ENCODE measurements around the gene CENPX.

Gene CENPX

DNA sequence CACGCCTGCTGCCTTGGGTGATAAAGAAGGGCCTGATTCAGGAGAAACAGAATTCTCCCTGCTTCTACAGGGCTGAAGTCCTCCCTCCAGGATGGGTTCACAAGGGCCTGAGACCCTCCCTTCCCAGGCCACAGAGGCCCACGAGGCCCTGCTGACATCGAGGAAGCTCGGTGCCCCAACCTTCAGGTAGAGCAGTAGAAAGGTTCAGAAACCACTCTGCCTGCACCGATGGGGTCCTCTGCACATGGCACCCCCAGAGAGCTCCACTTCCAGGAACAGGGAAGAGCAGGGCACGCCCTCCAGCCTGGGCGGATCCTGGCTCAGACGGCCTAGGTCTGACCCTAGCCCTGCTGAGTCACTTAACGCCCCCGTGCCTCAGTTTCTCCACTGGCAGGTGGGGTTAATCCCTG is 773 bp downstream of the CENPX start:
- DNase-seq = no peak

DNA sequence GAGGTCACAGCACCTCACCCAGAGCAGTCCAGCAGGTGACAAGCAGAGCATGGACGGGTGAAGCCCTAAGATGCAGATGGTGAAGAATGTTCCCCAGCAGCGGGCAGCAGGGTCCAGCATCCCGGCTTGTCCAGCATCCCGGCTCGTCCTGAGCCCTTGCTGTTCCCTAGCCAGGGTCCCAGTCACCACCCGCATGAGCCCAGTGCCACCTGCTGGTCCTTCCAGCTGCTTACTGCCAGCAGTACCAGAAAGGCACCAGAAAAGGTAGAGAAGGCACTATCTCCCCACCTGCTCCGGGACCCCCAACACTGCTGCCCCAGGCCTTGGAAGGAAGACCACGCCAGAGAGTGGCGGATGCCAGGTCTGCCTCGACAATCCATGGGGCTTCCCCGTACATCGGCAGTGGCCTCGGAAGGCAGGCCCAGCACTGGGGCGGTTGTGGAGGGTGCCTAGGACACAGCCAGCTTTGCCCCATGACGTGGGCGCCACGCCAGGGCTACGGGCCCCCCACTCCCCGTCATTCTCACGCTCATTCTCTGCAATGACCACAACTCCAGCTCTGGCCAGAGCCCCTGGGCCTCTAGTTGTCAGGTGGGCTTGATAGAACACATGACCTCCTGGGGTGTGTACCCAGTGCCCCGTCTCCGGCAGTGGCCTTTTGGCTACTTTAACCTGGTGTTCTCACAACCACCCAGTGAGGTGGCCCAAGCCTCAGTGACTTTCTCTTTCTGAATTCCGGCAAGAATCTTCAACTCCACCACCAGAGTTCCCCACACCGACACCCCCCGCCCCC is 1.4 kb downstream of the CENPX start:
- peak; percentile 49 for DNase-seq

DNA sequence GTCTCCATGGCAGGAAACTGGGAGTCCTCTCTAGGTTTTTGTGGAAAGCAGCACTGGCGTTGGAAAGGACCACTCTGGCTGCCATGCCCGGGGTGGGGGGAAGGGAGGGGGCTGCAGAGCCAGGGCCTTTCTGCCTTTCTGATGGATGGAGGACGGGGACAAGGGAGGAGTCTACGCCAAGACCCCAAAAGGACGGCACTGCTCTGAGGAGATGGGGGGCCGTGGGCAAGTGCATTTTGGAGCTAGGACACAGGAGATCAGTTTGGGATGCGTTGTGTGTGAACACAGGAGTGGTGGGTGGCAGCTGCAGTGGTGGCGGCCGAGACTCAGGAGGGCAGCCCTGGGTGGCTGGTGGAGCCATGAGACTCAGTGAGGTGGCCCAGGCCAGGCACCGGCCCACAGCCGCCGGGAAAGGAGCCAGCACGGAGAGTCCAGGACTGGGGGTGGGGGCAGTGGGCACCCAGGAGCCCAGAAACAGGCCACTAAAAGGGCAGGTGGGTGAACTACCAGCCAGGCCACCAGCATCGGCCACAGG is 2.0 kb downstream of the CENPX start:
- DNase-seq = no peak

DNA sequence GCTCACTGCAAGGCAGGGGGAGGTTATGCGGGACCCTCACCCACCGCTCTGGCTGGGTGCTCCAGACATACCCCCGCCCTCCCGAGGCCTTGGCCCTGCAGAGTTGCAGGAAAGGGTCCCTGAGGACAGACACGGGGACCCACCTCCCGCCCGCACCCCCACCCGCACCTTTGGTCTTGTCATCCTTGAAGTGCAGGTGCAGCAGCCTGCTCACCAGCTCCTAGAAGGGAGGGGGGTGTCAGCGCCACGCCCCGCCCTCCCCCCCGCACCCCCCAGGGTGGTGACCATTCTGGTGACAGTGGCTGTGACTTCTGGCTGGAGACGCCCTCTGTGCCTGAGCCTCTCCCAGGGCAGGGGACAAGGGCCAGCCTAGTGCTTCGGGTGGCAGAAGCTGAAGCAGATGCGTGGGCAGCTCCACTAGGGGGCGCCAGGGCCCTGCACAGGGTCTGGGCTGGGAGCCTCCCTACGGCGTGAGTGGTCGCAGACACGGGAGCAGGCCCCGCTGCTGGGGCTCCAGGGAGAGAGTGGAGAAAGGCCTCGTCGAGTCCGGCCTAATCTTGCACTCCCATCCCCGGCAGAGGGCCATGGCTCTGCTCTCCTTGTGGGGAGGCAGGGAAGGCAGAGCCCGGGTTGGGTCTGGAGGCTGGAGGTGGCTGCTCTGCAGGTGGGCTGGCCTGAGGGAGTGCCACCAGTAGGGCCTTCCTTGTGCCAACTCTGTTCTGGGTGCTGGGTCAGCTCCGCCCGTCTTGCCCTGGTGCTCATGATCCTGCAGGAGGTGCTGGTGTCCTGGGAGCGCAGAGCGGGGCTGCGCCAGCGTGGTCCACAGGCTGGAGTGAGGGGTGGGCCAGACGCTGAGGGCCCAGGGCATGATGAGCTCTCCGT is 2.7 kb downstream of the CENPX start:
- peak; percentile 70 for DNase-seq

DNA sequence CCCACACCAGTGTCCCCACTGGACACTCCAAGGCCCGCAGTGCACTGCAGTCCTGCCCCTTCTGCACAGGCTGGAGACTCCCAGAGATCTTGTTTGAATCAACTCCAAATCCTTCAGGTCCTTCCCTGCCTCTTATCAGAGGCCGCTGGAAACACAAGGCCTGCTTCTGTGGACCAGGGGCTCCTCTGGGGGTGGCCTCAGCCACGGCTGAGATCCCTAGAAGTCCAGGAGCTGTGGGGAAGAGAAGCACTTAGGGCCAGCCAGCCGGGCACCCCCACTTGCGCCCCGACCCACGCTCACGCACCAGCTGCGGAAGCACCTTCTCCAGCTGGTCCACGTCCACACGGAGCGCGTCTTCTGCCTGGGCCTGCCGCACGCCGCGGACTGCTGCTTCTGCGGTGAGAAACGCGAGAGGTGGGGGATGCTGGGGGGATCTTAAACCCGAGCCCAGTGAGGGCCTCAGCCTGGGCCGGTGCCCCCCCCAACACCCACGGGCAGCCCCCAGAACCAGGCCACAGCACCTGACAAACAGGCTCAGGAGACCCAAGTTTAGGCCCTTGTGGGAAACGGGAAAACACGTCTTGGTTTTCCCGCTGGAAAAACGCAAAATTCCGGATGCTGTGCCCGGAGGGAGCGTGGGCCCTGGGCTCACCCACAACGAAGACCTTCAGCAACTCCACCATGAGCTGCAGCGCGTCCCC is 3.5 kb downstream of the CENPX start:
- DNase-seq = no peak

DNA sequence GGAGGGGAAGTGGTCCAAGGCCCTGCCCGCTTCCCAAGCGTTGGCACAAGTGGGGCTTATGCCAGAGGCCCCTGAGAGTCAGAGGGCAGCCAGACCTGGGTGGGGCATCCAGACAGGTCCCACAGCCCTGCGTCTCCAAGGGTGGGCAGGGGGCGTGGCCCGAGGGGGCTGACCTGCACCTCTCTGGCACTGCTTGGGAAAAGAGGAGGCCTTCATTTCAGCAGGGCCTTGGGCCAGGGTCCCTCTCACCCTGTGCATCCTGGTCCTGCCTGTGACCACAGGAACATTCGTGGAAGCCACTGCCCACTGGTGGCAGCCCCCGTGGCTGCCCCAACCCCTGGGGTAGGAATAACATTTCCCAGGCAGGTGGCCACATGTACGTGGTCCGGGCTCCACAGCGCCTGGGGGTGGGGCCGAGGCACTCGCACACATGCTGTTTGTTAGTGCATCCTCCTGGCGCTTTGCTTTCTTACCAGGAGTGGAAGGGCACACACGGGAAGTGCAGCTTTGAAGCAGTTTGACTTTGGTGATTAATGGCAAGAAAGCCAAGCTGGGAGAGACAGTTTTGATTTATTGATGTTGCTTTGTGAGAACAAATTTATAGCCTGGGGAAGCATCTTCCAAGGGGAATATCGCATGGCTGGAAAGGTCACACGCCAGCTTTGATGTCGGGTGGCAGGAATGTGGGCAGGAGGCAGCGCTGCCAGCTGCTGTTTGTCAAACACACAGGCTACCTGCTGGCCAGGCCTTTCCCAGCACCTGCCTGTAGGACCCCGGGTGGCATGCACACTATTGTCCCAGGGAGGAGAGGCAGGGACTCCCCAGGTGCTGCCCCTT is 4.3 kb downstream of the CENPX start:
- no peak for DNase-seq

DNA sequence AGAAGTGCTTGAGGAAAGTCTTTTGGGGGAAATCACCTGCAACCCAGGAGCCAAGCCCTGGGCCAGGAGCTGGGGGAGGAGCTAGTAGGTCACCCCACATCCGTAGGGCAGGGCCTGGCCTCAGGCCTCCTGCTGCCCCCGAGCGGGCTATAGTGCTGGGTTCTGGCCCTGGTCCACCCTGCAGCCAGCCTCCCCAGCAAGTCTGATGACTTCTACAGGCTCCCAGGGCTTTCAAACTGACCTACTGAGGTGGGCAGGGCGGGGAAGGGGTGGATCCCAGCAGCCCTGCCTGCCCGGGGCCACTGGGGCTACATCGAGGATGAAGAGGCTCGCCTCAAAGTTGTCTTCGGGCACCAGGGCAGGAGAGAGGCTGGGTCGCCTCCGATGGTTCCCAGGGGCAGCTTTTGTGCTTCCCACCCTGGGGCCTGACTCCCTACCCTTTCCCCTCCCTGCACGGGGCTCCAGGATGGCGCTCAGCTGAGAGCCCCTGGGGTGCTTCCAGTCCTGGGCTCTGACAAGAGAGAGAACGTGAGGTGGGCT is 5.0 kb downstream of the CENPX start:
- no peak for DNase-seq

DNA sequence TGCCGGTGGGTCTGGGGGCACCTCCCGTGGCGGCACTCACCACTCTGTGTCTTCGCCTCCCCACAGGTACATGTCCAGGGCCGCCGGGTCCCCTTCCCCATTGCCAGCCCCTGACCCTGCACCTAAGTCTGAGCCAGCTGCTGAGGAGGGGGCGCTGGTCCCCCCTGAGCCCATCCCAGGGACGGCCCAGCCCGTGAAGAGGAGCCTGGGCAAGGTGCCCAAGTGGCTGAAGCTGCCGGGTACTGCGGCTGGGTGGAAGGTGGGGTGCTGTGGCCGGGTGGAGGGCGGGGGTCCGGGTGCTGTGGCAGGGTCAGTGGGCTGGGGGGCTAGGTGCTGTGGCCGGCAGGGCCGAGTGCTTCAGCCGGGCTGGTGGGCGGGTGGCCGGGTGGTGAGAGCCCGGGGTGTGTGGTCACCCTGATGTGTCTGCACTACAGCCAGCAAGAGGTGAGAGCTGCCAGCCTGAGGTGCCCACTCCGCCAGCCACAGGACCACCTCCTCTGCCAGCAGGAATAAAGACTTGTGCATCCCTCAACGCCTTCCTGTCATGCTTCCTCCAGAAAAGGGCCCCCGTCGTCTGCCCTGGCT is 5.7 kb downstream of the CENPX start:
- no peak for DNase-seq

DNA sequence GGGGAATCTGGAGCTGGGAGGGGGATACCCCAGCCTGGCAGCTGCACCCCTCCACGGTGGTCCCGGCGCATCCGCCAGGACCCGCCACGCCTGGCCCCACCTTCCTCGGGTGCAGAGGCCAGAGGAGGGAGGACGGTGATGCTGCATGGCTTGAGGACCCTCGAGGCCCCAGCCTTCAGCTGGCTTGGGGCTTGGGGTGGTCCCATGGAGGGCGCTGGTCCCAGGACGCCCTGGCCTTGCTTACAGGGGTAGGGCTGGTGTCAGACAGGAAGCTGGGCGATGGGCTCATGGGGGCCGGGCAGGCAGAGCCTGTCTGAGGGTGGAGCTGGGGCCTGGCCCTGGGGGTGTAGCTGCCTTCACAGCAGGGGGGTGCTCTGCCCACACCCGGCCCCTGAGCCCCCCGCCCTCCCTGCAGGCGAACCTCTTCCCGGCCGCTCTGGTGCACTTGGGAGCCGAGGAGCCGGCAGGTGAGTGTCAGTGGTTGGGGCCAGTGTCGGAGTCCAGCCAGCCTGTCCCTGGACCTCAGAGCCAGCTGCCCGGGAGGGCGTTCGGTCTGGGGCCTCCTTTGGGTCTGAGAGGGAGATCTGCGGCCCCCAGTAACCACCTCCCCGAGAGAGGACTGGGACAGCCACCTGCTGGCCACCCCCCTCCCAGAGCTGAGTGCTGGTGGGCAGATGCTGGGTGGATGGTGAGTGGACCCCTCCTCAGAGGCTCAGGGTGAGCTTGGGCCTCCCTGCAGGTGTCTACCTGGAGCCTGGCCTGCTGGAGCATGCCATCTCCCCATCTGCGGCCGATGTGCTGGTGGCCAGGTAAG is 6.4 kb downstream of the CENPX start:
- DNase-seq = no peak

DNA sequence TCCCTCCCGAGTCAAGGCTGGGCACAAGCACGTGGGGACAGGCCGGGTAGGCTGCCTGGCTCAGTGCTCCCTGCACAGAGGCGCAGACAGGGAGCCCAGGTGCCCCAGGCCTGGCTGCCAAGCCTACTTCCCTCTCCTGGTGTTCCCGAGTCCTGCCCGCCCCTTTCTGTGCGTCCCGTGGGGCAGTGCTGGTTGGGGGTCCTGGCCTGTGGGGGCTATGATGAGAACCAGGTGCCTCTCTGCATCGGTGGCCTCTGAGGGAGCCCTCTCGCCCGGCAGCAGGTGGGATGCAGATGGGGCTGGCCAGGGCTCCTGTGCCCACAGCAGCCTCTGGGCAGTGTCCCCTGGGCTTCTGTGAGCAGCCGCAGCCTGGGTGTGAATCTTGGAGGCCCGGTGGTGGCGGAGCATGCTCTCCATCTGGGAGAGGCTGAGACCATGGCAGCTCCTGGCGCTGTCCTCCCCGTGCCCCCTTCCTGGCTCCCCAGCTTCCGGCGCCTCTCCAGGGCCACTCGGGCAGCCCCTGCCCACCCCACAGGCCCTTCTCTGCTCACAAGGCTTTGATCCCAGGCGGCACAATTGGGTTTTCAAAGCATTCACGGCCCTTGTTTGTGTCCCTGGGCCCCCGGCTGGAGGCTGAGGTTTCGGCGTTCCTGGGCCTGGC is 7.2 kb downstream of the CENPX start:
- no peak for DNase-seq

DNA sequence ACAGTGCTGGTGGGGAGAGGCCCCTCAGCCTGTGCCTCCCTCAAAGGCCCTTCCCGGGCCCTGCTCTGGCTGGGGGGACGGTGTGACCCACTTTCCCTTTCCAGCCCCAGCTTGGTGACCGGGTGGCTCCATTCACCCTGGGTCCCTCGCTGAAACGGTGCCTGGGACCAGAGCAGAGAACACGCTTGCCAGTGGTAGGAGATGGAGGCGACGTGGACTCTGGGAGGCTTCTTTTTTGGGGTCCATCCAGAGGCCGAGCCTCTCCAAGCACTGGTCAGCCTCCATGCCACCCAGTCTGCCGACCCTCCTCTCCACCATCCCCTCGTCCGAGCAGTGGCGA is 7.7 kb downstream of the CENPX start:
- DNase-seq = no peak

DNA sequence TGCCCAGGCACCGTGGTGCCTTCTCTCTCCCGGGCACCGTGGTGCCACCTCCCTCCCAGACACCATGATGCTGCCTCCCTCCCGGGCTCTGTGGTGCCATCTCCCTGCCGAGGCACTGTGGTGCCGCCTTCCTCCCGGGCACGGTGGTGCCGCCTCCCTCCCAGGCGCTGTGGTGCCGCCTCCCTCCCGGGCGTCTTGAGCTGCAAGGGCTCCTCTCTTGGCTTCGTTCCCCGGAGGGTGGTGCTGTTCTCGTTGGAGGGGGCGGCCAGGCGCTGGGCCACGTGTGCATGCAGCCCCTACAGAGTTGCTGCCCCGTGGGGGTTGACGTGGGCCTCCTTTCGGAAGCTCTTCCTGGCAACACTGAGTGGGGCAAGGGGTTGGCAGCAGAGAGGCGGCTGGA is 8.2 kb downstream of the CENPX start:
- no peak for DNase-seq

DNA sequence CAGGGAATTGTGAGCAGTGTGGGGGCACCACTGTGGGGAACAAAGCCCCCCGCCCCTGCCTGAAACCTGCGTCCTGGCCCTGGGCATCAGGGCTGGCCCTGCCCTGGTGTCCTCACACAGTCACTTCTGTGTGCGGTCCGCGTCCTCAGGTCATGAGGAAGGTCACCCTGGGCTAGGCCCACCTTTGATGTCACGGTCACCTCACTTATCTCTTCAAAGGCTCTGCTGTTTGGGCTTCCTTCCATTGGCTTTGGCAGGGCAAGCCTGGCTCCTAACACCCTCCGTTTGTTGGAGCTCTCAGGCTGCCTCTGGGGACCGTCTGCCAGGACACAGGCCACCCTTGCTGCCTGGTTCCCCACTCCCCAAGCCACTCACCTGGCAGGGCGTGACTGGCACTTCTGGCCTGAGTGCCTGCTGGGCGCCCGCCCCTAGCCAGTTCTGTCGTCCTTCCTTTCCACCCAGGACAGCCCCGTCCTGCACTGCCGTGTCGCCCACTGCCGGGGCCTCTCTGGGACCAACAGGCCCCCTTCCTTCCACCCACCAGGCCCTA is 8.8 kb downstream of the CENPX start:
- no peak for DNase-seq

DNA sequence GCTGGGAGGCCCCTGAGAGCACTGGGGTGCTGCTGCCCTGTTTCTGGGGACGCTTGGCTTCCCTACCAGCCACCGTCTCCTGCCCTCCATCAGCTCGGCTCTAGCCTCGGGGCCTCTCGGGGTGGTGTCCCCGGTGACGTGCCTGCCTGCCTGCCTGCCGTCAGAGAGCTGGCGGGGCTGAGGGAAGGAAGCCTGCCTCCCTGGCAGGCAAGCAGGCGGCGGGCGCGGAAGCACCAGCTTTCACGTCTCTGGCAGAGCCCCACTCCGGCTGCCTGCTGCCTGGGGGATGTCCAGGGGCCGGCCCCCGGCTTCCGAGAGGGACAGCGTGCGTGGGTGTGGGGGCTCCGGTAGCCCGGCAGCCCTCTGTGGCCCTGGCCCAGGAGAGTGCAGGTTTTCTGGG is 9.3 kb downstream of the CENPX start:
- no peak for DNase-seq

DNA sequence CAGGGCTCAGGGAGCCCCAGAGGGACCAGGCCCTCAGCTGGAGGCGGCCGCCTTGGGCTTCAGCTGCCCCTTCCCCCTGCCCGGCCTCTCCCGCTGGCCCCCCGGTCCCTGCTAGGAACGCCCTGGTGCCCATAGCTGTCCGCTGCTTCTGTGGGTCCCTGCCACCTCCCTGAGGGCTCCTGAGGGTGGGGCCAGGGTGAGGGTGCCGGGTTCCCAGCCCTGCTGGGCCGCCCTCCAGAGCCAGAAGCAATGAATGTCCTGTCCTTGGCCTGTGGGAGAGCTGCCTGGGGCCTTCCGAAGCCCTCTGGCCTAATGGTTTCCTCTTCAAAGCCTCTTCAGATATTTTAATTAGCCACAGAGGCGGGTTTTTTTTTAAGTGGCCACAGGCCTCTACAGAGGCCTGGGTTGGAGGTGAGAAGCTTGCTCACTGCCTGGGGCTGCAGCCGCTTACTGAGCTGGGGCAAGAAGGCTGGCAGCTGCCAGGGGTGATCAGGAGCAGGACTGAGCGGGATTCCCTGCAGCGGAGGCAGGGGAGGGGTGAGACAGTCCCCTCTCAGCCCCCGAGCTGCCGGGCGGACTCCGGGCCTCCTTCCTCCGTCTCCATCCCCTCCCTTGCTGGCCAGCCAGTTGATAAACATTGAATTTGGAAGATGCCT is 9.9 kb downstream of the CENPX start:
- DNase-seq = no peak

DNA sequence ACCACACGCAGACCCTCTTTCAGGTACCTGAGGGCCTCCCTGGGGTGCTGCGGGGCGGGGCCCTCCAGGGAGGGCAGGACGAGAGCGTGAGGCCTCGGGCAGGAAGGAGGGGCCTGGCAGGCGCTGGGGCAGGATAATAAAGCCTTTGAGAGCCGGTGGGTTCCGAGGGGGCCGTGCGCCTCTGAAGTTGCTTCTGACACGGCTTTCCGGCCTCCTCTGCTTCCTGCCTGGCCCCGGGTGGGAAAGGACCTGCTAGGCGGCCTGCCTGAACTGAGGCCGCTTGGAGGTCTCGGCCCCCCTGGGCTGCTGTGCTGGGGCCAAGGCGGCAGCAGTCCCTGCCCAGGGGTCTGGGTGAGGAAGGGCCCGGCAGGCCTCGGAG is 10.4 kb downstream of the CENPX start:
- DNase-seq = no peak

DNA sequence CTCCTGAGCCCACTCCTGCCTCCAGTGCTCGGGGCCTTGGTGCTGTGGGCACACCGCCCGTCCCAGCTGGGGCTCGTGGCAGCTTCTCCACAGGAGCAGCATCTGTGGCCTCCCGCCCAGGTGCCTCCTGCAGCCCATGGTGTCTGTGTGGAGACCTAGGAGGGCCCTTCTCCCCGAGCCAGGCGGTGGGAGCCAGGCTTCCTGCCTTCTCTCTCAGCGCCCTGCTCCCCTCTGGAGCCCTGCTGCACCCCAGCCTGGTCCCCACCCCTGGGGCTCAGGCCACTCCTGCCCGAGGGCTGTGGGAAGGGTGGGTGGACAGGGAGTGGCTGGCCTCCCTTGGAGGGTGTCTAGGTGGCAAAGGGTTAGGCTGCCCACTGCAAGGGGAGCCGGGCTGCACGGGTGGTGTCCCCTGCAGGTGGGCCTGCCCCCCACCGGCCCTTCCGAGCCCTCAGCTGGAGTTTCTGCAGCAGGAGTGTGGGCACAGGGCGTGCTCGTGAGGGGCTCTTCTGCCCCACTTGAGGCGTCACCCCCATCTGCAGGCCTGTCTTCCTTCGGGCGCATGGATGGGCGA is 11.0 kb downstream of the CENPX start:
- no peak for DNase-seq

DNA sequence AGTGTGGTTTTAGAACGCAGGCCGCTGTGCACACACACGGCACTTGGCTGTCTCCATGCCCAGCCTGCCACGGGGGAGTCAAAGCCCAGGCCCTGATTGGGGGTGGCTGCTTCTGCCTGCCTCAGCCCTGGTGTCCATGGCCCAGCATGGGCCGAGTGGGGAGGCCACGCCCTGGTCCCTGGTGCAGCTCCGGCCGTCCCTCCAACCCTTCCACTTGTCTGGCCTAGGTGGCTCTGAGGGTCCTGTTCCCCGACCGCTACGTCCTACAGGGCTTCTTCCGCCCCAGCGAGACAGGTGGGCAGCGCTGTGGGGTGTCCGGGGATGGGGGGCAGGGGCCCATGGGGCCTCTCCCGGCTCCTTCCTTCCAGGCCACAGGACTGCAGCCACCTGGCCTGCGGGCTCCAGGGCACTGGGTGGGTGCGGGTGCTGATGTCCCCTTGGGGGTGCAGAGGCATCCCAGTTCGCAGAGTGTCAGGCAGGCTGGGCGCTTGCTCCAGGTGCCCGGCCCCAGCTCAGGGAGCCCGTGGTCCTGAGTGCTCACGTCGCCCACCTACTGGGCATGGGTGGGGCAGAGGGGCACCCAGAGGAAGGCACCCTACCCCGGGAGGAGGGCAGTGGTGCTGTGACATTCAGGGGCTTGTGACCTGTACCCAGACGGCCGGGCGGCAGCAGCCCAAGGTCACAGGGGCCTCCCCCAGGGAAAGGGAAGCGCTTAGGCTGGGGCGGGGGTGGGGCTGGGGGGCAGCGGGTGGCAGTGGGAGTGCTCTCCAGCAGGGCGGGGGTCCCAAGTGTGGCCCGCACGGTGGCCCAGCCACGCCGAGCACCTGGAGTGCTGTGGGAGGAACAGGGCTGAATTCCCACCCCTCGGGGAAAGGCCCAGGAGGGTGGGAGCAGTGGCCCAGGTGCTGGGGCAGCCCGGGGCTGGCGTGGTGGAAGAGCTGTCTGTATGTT is 11.8 kb downstream of the CENPX start:
- no peak for DNase-seq

Data from stimulated activated CD4-positive, alpha-beta T cell treated with anti-CD3 and anti-CD28 coated beads, Interleukin-1b, Interleukin-23, amount 100 ng/mL, for 48 hours (primary cell).